Nucleus accumbens (tissue), 56 donors: ENCODE measurements around the gene EBLN2.

Source experiments
- DNase-seq, 56 donors: peaks; one replicate each; lab custom pipeline; 2025; lab: John Stamatoyannopoulos, UW

EBLN2 gene

DNA sequence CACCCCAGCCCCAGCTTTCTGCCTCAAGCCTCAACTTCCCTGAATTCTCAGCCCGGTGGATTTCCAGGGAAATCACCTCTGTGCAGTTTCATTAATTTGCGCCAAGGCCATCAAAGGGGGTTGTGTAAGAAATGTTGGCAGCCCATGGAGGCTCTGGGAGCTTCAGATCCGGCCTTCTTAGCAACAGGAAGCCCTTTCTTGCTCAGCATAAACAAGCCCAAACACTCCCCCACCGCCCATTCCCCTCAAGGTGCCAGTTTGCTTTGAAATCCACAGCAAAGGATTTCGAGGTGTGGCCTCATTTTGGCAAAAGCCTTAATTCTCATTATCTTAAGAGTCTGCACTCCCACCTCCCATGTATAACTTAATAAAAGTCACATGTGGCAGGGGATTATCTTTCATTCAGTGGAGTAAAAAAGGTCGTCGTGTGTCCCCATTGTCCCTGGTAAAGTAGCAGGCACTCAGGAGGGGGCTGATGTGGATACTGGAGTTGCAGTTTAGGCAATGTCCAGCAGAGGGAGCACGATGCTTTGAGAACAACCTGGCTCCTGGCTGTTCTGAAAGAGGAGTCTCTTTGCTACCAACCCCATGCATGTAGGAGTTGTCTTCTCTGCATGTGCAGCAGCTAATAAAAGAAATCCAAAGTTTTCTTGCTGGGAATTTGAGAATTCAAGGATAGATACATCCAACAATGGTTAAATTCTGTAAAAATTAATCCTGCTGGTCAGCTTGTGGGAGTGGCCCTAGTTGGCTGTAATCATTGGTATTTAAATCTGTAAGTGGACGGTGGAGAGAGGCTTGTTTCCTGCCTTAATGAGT lies 39.5 kb downstream of the EBLN2 start:
- DNase-seq = peak in 54 of 56 donors; percentile 6 to 94 (median 64)

DNA sequence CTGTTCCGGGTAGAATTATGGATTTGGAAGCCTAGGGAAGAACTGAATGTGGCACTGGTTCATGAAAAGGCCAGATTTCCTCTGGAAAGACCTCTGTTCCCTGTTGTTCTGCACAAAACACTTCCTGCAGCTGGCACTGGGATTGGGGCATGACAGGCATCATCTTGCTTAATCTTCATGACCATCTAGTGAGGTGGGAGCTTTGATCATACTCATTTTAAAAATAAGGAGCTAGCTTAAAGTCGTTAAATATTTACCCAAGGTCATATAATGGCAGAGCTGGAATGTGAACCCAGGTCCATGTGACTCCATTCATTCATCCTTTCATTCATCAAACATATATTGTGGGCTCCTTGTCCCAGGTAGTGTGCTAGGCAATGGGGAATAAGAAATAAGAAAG lies 40.4 kb downstream of the EBLN2 start:
- no peak for DNase-seq

DNA sequence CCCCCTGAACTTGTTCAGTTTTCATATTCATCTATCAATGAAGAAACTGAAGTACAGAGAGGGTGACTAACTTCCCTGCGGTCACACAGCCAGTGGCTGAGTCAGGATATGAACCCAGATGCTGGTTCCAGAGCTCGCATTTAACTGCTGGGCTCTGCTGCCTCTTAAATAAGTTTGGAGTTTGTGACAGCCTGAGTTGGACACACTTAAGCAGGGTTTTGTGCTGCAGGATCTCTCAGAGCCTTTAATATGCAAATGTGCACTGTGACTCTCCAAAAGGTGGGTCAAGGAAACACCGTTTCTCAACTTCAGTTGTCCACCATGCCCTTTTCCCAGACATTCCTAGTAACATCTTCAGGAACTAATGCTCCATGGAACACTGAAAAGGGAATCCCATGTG lies 45.8 kb downstream of the EBLN2 start:
- DNase-seq = no peak

DNA sequence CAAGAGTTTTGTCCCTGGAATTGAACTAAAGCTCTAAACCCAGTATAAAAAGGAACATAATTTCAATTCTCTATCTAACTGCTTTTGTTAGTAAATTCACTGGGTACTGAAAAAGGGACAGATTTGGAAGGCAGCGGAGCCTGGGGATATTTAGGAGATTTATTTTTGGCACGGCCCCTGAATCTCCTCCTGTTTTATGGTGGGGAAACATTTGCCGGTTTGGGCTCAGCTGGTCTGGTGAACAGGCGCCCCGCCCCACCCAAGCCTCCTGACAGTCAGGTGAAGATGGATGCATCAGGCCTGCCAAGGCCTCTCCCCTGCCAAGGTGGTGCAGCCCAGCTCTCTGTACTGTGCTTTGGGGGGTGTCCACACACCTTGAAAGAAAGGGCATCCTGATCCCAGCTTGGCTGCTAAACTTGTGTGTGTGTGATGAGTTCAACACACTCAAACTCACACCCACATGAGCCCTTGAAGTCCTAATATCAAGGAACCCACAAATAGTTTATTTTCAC lies 46.3 kb downstream of the EBLN2 start:
- no peak for DNase-seq

DNA sequence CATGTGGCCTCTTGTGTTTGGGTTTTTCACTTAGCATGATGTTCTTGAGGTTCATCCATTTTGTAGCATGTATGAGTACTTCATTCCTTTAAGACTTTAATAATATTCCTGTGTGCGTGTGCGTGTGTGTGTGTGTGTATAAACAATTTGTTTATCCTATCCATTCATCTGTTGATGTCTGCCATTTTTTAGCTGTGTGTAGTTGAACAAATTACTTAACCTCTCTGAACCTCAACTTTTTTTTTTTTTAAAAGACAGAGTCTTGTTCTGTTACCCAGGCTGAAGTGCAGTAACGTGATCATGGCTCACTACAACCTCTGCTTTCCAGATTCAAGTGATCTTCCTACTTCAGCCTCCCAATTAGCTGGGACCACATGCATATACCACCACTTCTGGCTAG lies 47.3 kb downstream of the EBLN2 start:
- DNase-seq = no peak

DNA sequence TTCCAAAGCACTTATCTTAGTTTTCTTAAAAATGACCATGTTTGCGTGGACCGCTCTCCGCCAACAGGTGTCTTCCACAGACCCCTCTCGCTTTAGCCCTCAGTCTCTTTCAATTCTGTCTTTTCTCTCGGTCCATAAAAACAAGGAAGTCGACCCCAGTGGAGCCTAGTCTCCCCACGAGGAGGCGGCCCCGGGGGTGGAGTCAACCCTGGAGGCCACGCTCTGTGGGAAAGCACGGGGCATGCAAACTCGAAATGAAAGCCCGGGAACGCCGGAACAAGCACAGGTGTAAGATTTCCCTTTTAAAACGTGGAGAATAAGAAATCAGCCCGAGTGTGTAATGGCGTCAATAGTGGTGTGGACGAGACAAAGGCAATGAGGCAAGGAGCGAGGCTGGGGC lies 49.1 kb downstream of the EBLN2 start:
- no peak for DNase-seq
